ENCODE results near the gene ZBTB39.

Gene ZBTB39

GRCh38 chr12:56995201-56995929 lies 11.0 kb downstream of the ZBTB39 start:
- CTCF ChIA-PET: interaction anchor here (0.6 kb wide), 1 partner anchor 156 kb away, joined by 3 read pairs; no protein-coding TSS in a partner anchor
- POLR2A ChIA-PET: no interaction called here
- TF ChIP-seq ZNF384 (IDR thresholded peaks at IDR 0.05) (no peak), CTBP1 (IDR thresholded peaks at IDR 0.05; ENCODE audit: borderline replicate concordance) (no peak), NFRKB (IDR thresholded peaks at IDR 0.05) (no peak), SP1 (IDR thresholded peaks at IDR 0.05) (no peak), HDGF (IDR thresholded peaks at IDR 0.05; ENCODE audit: borderline replicate concordance) (no peak), ELF4 (IDR thresholded peaks at IDR 0.05) (no peak), TARDBP (IDR thresholded peaks at IDR 0.05) (no peak), ARNT (IDR thresholded peaks at IDR 0.05) (no peak), FOXA1 (IDR thresholded peaks at IDR 0.05) (no peak), SUZ12 (IDR thresholded peaks at IDR 0.05) (no peak), L3MBTL2 (conservative IDR thresholded peaks at IDR 0.05) (no peak), FOXM1 (IDR thresholded peaks at IDR 0.05; ENCODE audit: borderline replicate concordance) (no peak), BHLHE40 (IDR thresholded peaks at IDR 0.05; ENCODE audit: borderline replicate concordance) (no peak), PKNOX1 (IDR thresholded peaks at IDR 0.05) (no peak)
- DNase-seq (ENCODE audit: extremely low spot score): no peak

GRCh38 chr12:56994231-56994746 lies 12.1 kb downstream of the ZBTB39 start:
- no peak for DNase-seq (ENCODE audit: extremely low spot score)
- TF ChIP-seq FOXA1 (IDR thresholded peaks at IDR 0.05) (no peak), L3MBTL2 (conservative IDR thresholded peaks at IDR 0.05) (no peak), ARNT (IDR thresholded peaks at IDR 0.05) (no peak), TARDBP (IDR thresholded peaks at IDR 0.05) (no peak), ELF4 (IDR thresholded peaks at IDR 0.05) (no peak), FOXM1 (IDR thresholded peaks at IDR 0.05; ENCODE audit: borderline replicate concordance) (no peak), CTBP1 (IDR thresholded peaks at IDR 0.05; ENCODE audit: borderline replicate concordance) (no peak), LEF1 (IDR thresholded peaks at IDR 0.05; ENCODE audit: borderline replicate concordance) (no peak), NFRKB (IDR thresholded peaks at IDR 0.05) (no peak), HDGF (IDR thresholded peaks at IDR 0.05; ENCODE audit: borderline replicate concordance) (no peak)
- ChIA-PET POLR2A (interaction anchor here (1.0 kb wide), 1 partner anchor 12 kb away, joined by 3 read pairs; the partner anchor contains the start of gene ZBTB39), CTCF (interaction anchor here (0.6 to 0.7 kb wide), 2 partner anchors 12 to 155 kb away, joined by 3 to 4 read pairs; partner anchors contain the start of gene ZBTB39)

- CTCF ChIA-PET: no interaction called here
- POLR2A ChIA-PET: no interaction called here
- no peak for DNase-seq (ENCODE audit: extremely low spot score)
- TF ChIP-seq ARNT (IDR thresholded peaks at IDR 0.05) (no peak), FOXM1 (IDR thresholded peaks at IDR 0.05; ENCODE audit: borderline replicate concordance) (no peak), TARDBP (IDR thresholded peaks at IDR 0.05) (no peak), SUZ12 (IDR thresholded peaks at IDR 0.05) (no peak), BHLHE40 (IDR thresholded peaks at IDR 0.05; ENCODE audit: borderline replicate concordance) (no peak), ELF4 (IDR thresholded peaks at IDR 0.05) (no peak), LEF1 (IDR thresholded peaks at IDR 0.05; ENCODE audit: borderline replicate concordance) (no peak)
Observed at GRCh38 chr12:56993346-56993745, 13.0 kb downstream of the ZBTB39 start.

GRCh38 chr12:56991319-56992246 lies 14.8 kb downstream of the ZBTB39 start:
- POLR2A ChIA-PET: interaction anchor here (1.2 kb wide), 1 partner anchor 266 kb away, joined by 5 read pairs; the partner anchor contains the start of gene NACA
- no peak for DNase-seq (ENCODE audit: extremely low spot score)
- CTCF ChIA-PET: no interaction called here
- no peak for TF ChIP-seq L3MBTL2 (conservative IDR thresholded peaks at IDR 0.05)
- TF ChIP-seq PKNOX1 (IDR thresholded peaks at IDR 0.05): no peak
- no peak for TF ChIP-seq ZNF384 (IDR thresholded peaks at IDR 0.05)
- no peak for TF ChIP-seq ELF4 (IDR thresholded peaks at IDR 0.05)
- no peak for TF ChIP-seq FOXM1 (IDR thresholded peaks at IDR 0.05; ENCODE audit: borderline replicate concordance)
- TF ChIP-seq FOXA1 (IDR thresholded peaks at IDR 0.05): no peak
- no peak for TF ChIP-seq HDGF (IDR thresholded peaks at IDR 0.05; ENCODE audit: borderline replicate concordance)
- no peak for TF ChIP-seq CTBP1 (IDR thresholded peaks at IDR 0.05; ENCODE audit: borderline replicate concordance)

- ChIA-PET POLR2A (interaction anchor here (1.2 kb wide), 1 partner anchor 265 kb away, joined by 5 read pairs; the partner anchor contains the start of gene NACA), CTCF (no interaction called here)
- TF ChIP-seq ELF4 (IDR thresholded peaks at IDR 0.05) (no peak), ZNF384 (IDR thresholded peaks at IDR 0.05) (no peak), SP1 (IDR thresholded peaks at IDR 0.05) (no peak), SUZ12 (IDR thresholded peaks at IDR 0.05) (no peak), FOXA1 (IDR thresholded peaks at IDR 0.05) (no peak), BHLHE40 (IDR thresholded peaks at IDR 0.05; ENCODE audit: borderline replicate concordance) (no peak), FOXM1 (IDR thresholded peaks at IDR 0.05; ENCODE audit: borderline replicate concordance) (no peak), ARNT (IDR thresholded peaks at IDR 0.05) (no peak), HDGF (IDR thresholded peaks at IDR 0.05; ENCODE audit: borderline replicate concordance) (no peak), FOXK2 (IDR thresholded peaks at IDR 0.05) (no peak), TARDBP (IDR thresholded peaks at IDR 0.05) (no peak), LEF1 (IDR thresholded peaks at IDR 0.05; ENCODE audit: borderline replicate concordance) (no peak), CTBP1 (IDR thresholded peaks at IDR 0.05; ENCODE audit: borderline replicate concordance) (no peak), PKNOX1 (IDR thresholded peaks at IDR 0.05) (no peak), NFRKB (IDR thresholded peaks at IDR 0.05) (no peak), L3MBTL2 (conservative IDR thresholded peaks at IDR 0.05) (no peak)
- DNase-seq (ENCODE audit: extremely low spot score): no peak
Observed at GRCh38 chr12:56990648-56991318, 15.6 kb downstream of the ZBTB39 start.

Data from HEK293T (cell line).